ENCODE measurements around the gene FAM184A.

DNA sequence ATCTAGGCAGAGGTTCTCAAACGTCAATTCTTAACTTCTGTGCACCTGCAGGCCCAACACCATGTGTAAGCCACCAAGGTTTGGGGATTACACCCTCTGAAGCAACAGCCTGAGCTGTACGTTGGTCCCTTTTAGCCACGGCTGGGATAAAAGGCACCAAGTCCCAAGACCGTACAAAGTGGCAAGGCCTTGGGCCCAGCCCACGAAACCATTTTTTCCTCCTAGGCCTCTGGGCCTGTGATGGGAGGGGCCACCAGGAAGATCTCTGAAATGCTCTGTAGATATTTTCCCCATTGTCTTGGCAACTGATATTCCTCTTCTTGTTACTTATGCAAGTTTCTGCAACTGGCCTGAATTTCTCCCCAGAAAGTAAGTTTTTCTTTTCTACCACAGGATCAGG, 4.5 kb upstream of the FAM184A start:
- TF ChIP-seq, protein P1, sequence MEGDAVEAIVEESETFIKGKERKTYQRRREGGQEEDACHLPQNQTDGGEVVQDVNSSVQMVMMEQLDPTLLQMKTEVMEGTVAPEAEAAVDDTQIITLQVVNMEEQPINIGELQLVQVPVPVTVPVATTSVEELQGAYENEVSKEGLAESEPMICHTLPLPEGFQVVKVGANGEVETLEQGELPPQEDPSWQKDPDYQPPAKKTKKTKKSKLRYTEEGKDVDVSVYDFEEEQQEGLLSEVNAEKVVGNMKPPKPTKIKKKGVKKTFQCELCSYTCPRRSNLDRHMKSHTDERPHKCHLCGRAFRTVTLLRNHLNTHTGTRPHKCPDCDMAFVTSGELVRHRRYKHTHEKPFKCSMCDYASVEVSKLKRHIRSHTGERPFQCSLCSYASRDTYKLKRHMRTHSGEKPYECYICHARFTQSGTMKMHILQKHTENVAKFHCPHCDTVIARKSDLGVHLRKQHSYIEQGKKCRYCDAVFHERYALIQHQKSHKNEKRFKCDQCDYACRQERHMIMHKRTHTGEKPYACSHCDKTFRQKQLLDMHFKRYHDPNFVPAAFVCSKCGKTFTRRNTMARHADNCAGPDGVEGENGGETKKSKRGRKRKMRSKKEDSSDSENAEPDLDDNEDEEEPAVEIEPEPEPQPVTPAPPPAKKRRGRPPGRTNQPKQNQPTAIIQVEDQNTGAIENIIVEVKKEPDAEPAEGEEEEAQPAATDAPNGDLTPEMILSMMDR (conservative IDR thresholded peaks at IDR 0.05; ENCODE audit: low read depth, low read length): no peak
- TF ChIP-seq EZH2 (IDR thresholded peaks at IDR 0.05; ENCODE audit: borderline replicate concordance, low read depth, low read length, poor library complexity, severe bottlenecking): no peak
